ENCODE results near the gene PTPN5.

DNA sequence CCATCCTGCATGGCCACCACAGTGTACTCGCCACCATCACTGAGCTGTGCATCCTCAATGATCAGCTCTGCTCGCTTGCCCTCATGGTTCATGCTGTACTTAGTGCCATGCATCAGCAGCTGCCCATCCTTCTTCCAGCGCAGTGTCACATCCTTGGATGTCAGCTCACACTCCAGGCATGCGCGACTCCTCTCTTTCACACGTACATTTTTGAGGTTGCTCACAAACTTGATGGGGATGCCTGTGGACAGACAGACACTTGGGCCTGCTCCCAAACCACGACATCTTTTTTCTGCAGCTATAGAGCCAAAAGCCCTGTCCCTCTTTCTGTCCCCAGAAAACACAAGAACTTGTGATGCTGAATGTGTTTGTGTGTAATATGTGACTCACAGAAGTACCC lies 76.1 kb downstream of the PTPN5 start:
- no peak for TF ChIP-seq SUZ12 (IDR thresholded peaks at IDR 0.05)
- TF ChIP-seq HDGF (IDR thresholded peaks at IDR 0.05; ENCODE audit: borderline replicate concordance): no peak
- TF ChIP-seq SP1 (IDR thresholded peaks at IDR 0.05): no peak

Data from HEK293T (cell line).